GM19438 (cell line): ENCODE data around the gene KRT31.
"Not testable (repeated sequence)": the region's sequence is repeated elsewhere in the genome, so short reads cannot be mapped to it uniquely, and the experiment has no call there.

Source experiments
- ATAC-seq: cut with Tn5 transposase; IDR thresholded peaks from one replicate; pipeline ENCODE4 v1.9.1; 2021; ENCODE audit warnings: low read depth; ENCODE audit not compliant: unreplicated experiment

Gene KRT31

DNA sequence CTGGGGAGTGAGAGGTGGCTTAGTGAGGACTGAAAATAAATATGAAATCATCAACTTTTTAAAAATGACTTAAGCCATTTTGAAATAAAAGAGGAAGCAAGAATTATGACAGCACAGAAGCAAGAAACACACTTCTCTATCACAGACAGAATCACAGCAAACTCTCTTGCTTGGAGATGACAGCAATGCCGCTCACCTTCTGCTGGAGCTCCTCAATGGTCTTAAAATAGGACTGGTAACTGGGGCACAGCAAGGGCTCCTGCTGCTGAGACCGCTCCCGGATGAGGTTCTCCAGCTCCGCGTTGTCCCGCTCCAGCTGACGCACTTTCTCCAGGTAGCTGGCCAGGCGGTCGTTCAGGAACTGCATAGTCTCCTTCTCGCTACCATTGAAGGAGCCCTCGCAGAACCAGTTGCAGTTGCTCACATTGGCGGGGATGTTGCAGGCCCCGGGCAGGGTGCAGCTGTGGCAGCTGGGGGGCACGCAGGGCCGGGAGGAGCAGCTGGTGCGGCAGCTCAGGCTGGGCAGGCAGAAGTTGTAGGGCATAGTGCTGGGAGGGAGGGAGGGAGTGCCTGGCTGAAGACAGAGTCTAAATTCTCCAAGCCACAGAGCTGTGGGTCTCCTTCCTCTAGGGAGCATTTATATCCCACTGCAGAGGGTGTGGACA, at the start of gene KRT31:
KRT31 (minus strand) TSS at position 613 of the 665 bp plus-strand sequence; CDS start at position 544, 69 bp downstream.
- ATAC-seq, result no peak

DNA sequence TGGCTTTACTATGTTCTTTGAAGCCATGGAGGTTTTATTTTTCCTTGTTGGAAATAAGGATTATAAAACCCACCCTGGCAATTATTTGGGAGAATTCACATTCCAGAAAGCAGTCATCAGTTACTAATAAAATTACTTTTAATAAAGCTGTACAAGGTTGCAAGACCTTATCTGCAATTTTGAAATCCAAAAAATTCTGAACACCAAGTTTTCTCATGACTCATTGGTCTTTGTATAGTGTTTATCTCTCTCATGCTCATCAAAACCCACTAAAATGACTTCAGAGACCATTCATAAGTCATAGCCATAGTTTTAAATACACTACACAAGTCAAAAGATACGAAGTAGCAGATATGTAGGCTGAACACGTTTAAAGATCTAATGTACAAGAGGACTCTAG, 49.4 kb upstream of the KRT31 start:
- ATAC-seq, result no peak

DNA sequence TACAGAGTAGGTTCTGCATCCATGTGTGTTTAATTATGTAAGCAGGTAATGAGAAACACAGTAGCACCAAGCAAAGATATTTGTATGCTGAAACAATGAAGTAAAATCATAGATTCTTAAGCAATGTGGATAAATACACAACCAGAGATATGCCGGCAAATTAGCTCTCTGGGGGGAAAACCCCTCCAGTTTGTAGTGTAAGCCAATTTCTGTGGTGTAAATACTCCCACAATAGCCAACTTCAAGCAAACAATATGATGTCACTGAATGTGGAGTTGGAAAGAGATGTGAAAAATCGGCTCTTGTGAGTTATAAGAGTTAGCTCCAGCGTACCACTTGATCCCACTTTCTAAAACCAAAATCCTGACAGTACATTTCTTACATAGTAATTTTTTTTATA, 47.2 kb upstream of the KRT31 start:
- ATAC-seq, result no peak

DNA sequence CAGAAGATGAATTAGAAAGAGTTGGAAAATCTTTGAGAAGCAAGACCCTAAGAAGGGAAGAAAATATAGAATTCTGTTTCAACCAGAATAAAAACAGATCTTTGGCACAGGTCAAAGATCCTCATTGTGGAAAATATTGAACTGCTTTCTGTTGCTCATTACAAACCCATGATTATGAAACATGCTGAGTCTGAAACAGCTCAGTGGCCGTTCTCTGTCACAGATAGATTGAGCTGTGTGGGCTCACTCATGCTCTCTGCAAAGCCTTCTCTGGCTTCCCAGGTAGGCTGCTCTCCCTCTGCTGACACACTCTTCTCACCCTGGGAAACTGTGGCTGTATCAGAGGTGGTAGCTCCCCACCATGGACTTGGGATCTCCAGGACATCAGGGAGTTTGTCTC, 46.8 kb upstream of the KRT31 start:
- no peak for ATAC-seq

DNA sequence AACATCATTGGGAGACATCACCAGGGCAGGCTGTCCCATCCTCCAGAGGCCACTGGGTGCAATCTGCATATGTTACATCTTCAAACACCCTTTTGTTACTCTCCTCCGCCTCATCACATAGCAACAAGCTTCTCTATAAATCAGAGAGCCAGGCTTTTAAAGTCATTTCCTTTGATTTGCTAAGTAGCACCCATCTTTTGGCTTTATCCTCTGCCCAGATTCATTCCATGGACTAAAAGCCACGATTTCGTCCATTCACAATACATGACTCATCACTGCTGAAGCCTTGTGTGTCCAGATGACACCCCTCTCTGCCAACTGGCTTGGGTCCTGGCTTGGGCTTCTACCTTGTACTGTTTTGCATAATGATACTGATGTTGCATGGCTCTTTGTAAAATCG, 45.3 kb upstream of the KRT31 start:
- no peak for ATAC-seq

DNA sequence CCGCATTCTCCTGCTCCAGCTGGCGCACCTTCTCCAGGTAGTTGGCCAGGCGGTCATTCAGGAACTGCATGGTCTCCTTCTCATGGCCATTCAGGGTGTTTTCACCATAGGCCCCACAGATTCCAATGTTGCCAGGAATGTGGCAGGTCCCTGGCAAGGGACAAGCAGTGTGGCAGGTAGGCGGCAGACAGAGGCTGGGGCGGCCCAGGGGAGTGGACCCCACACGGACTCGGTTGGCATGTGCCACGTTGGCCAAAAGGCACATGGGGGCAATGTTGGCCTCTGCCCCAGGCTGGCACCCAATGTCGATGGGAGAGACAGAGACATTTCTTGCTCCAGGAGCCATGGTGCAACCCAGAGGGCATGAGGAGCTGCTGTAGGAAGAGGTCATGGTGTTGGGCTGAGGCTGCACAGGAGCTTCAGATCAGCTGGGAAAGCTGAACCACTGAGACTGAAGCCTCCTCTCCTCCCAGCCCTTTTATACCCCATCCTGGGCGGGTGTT, 43.2 kb upstream of the KRT31 start, which contains the start of gene KRT38:
KRT38 (minus strand) TSS at position 453 of the 503 bp plus-strand sequence; CDS start at position 391, 62 bp downstream.
- ATAC-seq, result no peak

DNA sequence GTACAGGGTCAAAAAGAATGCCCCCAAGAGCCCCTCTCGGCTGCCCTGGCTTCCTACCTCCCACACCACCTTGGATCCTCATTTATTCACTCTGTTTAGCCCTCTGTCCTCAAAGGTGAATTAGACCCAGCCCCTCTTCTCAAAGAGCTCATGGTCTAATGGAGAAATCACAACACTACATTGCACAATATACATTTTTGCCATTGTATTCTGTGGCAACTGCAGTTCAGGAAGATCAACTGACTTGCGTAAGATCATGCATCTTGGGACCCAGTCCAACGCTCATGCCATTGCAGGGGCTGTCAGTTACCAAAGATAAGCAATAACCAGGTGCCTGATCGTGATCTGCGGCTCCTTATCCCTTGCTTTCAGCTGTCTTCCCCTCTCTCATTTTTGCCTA, 42.0 kb upstream of the KRT31 start:
- ATAC-seq, result no peak

DNA sequence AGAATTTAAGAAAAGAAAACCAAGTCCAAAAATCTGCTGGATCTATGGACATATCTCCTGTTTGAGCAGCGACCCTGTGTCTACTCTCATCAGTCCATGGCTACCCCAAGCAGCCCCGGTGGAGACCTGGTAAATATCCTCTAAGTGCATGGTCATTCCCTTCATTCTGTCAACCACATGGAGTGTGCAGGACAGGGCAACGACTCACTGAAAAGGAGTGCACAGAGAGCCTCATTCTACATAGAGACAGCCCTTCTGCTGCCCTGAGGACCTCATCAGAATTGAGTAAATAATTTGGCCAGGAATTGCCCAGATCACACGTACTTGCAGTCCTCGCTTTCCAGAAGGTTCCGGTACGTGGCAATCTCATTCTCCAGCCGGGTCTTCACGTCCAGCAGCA, 40.4 kb upstream of the KRT31 start:
- ATAC-seq, result no peak

DNA sequence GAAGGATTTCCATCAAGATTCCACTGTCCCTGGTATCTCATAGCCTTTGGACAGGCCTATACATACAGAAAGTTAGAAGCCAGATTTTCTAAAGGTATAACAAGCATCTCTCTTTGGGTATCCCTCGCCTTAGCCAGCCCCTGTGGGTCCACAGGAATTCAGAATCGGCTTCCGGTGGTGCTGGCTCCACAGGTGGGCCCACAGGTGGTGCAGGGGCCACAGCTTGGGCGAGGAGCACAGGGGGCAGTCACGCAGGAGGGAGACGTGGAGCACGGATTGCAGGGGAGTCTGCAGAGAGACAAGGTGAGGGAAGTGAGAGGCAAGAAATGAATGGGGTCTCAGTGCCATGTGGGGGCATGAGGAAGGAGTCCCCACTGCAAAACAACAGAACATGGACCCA, 39.8 kb upstream of the KRT31 start:
- ATAC-seq, result no peak

DNA sequence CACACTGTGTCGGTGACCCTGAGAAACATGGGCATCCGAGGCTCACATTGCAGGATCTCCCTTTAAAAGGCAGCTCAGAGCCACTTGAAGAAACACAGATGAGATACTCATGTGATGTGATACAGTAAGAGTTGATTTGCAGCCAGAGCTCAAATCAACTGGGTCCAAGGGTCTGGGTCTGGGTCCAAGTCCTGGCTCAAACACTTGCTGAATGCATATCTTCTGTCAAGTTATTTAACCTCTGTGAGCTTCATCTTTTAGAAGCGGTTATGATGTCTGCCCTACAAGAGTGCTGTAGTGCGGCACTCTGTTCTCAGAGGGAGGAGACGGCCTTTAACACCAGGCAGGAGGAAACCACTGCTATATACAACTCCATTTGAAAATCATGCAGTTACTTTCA, 37.0 kb upstream of the KRT31 start:
- ATAC-seq, result no peak

DNA sequence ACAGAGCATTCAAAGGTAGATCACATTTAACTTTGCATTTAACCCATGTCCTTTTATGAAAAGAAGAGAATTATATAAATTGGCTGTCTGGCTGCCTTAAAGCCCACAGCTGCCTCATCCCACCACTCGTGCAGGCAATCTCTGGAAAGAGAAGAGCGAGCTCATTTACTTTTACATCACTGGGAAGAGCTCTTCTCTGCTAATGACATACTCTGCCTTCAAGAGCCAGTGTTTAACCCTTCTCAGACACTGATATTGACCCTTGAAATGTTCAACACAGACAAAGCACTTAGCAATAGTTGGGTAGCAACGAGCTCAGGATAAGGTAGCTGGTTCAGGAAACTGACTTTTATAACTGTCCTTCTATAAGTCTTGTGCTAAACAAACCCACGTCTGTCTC, 36.6 kb upstream of the KRT31 start:
- ATAC-seq, result no peak

DNA sequence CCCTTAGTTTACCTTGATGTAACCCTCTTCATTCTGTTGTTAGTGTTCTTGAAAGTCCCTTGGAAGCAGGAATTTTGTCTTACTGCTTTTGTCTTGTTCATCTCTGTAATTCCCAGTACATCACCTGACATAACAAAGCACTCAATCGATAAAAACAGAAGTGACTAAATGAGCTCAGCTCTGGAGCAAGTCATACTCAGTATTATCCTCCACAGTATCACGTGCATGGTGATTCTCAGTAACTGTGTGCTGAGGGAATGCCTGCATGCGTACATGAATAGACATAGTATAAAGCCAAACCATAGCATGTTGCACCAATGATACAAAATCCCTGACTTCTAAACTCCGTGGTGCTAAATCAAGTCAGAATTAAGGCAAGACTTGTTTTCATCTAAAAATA, 36.2 kb upstream of the KRT31 start:
- no peak for ATAC-seq

DNA sequence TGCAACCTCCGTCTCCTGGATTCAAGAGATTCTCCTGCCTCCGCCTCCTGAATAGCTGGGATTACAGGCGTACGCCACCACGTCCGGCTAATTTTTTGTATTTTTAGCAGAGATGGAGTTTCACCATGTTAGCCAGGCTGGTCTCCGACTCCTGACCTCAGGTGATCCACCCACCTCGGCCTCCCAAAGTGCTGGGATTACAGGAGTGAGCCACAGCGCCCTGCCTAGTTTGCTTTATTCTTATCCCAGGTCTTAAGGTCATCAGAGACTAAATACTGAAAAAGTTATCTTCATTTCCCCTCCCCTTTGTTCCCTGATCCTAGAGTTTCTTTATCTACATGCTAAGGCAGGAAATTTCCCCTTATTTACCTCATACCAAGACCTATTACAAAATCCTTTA, 33.0 kb upstream of the KRT31 start:
- not testable (repeated sequence) for ATAC-seq

DNA sequence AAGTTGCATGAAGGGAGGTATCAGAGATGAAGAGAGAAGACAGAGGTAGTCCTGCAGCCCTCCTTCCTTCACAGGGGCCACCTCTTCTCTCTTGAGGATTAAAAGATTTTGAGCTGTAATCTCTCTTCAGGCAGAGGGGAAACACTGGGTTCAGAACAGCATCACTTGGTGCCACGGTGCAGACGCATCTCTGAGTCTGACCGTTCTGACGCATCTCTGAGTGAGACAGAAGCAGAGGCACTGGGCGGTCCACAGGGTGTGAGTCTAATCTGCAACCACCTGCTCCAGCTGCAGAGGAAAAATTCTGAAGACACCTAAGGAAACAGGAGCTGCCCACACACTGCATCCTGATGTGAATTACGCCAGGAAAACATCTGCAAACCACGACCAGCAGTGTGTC, 32.3 kb upstream of the KRT31 start:
- ATAC-seq, result no peak

DNA sequence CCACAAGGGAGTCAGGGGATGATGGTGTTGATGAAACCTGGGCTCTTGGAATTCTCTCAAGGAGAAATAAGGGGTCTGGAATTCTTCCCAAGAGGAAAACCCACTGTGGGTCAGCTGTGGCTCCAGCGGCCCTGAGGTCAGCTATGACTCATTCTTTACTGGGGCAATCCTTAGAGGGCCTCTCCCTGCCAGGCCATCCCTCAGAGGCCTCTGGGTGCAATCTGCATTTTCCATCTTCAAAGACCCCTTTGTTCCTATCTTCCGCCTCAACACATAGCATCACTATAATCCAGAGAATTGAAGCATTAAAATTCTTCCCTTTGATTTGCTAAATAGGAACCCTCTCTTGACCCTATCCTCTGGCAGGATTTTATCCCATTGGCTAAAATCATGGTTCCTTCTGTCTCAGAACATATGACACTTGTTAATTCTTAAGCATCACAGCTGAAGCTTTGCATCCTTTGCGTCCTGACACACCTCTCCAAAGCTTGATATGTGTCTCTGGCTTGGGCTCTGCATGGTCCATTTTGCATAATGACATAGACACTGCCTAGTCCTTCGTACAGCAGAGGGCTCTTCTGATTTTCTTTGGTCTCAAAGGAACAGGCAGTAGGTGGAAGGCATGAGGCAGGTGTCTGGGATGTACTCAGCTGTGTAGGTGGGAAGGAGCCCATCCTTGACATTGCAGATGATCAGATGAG, 31.3 kb upstream of the KRT31 start:
- ATAC-seq, result no peak

DNA sequence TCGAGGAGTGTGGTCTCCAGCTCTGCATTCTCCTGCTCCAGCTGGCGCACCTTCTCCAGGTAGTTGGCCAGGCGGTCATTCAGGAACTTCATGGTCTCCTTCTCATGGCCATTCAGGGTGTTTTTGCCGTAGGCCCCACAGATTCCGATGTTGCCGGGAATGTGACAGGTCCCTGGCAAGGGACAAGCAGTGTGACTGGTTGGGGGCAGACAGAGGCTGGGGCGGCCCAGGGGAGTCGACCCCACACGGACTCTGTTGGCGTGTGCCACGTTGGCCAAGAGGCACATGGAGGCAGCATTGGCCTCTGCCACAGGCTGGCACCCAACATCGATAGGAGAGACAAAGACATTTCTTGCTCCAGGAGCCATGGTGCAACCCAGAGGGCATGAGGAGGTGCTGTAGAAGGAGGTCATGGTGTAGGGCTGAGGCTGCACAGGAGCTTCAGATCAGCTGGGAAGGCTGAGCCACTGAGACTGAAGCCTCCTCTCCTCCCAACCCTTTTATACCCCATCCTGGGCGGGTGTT, 26.8 kb upstream of the KRT31 start, which contains the start of gene KRT37:
KRT37 (minus strand) TSS at position 475 of the 525 bp plus-strand sequence; CDS start at position 413, 62 bp downstream.
- no peak for ATAC-seq

DNA sequence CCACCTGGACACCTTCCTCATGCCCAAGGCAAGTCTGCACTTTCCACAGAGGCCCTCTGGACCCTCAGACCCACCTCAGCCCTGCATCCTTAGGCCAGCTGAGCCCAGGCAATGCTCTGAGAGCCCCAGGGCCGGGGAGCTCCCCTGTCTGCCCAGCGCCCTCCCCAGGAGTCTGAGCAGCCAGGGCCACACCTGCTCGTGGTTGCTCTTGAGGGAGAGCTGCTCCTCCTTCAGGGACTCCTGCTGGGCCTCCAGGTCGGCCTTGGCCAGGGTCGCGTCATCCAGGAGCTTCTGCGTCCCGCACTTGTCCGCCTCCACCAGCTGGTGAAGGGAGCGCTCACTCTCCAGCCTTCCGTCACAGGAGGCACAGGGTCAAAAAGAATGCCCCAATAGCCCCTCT, 25.2 kb upstream of the KRT31 start:
- ATAC-seq, result not testable (repeated sequence)

DNA sequence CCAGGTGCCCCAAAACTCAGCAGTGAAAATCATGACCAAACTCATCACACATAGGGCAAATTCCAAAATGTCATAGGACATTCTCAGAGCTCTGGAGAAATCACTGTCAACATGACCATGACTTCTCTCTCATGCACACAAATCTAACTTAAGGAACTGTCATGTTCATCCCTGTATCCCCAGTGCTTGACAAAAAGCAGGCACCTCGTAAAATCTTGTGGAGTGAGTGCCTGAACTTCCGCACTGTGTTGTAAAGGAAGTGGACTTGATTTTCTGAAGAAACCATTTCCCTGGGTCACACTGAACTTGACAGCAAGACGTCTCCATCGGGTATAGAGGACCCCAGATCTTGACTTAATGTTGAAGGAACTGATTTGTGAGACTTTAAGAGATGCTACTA, 24.2 kb upstream of the KRT31 start:
- ATAC-seq, result no peak

DNA sequence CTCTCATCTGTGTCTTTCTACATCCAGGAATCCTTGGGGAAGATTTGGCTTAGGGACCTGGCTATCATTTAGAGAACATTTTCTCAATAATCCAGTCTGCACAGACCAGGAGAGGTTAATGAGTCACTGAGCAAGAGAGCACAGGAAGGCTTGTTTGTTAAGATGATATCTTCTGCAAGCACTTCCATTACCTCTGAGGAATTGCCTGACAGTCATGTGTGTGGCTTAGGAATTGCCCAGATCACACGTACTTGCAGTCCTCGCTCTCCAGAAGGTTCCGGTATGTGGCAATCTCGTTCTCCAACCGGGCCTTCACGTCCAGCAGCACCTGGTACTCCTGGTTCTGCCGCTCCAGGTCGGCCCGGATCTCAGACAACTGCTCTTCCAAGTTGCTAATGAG, 23.7 kb upstream of the KRT31 start:
- no peak for ATAC-seq

DNA sequence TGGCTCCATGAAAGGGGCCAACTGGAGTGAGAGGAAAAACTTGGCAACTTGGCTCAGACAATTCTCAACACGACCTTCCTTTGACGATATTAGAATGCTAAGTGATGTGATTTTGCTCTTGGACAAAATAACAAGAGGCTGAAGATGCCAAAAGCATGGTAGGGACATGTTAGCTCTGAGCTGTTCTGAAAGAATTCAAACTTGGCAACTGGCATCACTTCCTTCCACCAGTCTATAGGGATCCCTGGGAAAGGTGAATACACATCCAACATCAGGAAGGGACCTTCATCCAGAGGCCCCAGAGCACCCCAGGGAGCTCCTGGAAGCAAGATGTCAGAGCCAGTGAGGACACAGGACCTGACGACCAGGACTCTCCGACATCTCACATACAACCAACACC, 22.7 kb upstream of the KRT31 start:
- no peak for ATAC-seq

DNA sequence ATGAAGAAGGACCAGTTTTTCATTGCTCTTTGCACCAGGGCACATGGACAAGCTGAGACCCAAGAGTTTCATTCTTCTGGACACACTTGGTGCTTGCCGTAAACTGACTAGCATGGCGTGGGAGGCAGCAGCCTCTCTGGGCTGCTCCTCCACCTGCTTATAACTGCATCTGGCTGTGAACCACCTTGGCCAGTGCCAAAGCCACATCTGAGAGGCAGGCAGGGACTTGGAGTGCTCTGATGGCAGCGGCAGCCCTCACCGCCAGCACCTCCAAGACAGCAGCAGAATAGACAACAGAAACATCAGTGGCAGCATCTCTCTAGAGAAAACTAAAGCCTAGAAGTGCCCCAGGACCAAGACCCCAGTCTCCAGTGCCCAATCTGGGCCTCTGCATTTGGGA, 22.3 kb upstream of the KRT31 start:
- ATAC-seq, result no peak
